Thoracic aorta (tissue), 2 donors: ENCODE data around the gene ARID1B. TPM values are rescaled to one million over a fixed set of nuclear protein-coding genes. Genes with fewer than 3 reads are reported as not detected.

ENCODE experiments used
- ATAC-seq: fragments of 150-250 bp; one replicate; pipeline ENCODE4 v1.8.0; 2017; ENCODE audit warnings: low read depth; ENCODE audit not compliant: insufficient number of reproducible peaks, low FRiP score
- DNase-seq: peaks from one replicate; pipeline ENCODE4 v3.0.0-alpha.2; 2020; ENCODE audit warnings: low spot score
- H3K27ac ChIP-seq, 2 donors: fragments of 200-600 bp; sonication (generic); 1 replicate in 1 of 2; 2 replicates in 1 of 2; pipeline ENCODE4 v1.5.1; 2016; ENCODE audit warnings: mild to moderate bottlenecking in 2 of 2, moderate library complexity in 2 of 2
- H3K27me3 ChIP-seq: fragments of 200-600 bp; sonication (generic); replicated peaks from 2 replicates; pipeline ENCODE4 v1.6.0; 2016; ENCODE audit warnings: mild to moderate bottlenecking; ENCODE audit not compliant: insufficient read depth
- H3K36me3 ChIP-seq: fragments of 200-600 bp; sonication (generic); one replicate; pipeline ENCODE4 v1.5.1; 2016
- H3K4me1 ChIP-seq, 2 donors: fragments of 200-600 bp; sonication (generic); 1 replicate in 1 of 2; 2 replicates in 1 of 2; pipeline versions ENCODE4 v1.5.1 to v1.6.0; 2016; ENCODE audit warnings: low read depth in 2 of 2, mild to moderate bottlenecking in 1 of 2; ENCODE audit not compliant: control insufficient read depth in 1 of 2
- H3K4me3 ChIP-seq: fragments of 200-600 bp; sonication (generic); 2 replicates; pipeline ENCODE4 v1.5.1; 2016; ENCODE audit warnings: mild to moderate bottlenecking
- H3K9me3 ChIP-seq: fragments of 200-600 bp; sonication (generic); 2 replicates; pipeline ENCODE4 v1.5.1; 2016
- total RNA-seq, 2 donors: library from RNA; depleted of rRNA; stranded (reverse); fragments of >200 nt; gene quantifications; one replicate each; pipeline versions ENCODE4 v1.1.0 to v1.2.3, GENCODE V29; 2016
- TF ChIP-seq, protein P1 (sequence below): fragments of 200-600 bp; sonication (generic); IDR thresholded peaks from one replicate; pipeline ENCODE4 v1.5.1; 2019; ENCODE audit warnings: antibody characterized with exemption

Gene ARID1B
- total RNA-seq, 2 donors from 2014 or later = 120 to 158 TPM

DNA sequence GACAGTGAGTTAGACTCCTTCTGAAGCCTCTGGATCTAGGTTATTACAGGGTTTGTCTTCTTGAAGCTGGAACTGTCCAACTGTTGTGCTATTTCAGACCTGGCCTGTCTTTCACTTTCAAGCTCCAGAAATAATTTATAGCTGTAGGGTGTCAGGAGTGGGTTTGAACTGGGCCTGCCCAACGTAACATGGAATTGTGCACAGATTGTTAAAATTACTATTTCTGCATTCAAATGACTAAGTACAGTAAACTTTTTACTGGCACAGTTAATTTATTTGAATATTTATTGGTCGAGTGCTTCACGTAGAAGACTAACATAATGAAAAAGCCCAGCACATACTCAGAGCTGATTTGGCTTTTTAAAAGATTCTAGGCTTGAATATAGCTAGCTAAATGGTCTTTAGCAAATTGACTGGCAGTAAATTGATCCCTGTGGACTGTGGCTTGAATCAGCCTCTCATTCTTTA, 74.3 kb downstream of the ARID1B start:
- Histone ChIP-seq H3K36me3 (no peaks in the 10 kb centered on the region), H3K4me1 (peaks cover 44 to 84% of the 10 kb centered on the region in 2 donors), H3K27ac (peak overlapping the region; percentile 3 to 37), H3K27me3 (no peaks in the 10 kb centered on the region), H3K9me3 (no peaks in the 10 kb centered on the region), H3K4me3 (peak overlapping the region; percentile 41)
- ATAC-seq (no peak), DNase-seq (no peak)
- TF ChIP-seq, protein P1, sequence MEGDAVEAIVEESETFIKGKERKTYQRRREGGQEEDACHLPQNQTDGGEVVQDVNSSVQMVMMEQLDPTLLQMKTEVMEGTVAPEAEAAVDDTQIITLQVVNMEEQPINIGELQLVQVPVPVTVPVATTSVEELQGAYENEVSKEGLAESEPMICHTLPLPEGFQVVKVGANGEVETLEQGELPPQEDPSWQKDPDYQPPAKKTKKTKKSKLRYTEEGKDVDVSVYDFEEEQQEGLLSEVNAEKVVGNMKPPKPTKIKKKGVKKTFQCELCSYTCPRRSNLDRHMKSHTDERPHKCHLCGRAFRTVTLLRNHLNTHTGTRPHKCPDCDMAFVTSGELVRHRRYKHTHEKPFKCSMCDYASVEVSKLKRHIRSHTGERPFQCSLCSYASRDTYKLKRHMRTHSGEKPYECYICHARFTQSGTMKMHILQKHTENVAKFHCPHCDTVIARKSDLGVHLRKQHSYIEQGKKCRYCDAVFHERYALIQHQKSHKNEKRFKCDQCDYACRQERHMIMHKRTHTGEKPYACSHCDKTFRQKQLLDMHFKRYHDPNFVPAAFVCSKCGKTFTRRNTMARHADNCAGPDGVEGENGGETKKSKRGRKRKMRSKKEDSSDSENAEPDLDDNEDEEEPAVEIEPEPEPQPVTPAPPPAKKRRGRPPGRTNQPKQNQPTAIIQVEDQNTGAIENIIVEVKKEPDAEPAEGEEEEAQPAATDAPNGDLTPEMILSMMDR = no peak

DNA sequence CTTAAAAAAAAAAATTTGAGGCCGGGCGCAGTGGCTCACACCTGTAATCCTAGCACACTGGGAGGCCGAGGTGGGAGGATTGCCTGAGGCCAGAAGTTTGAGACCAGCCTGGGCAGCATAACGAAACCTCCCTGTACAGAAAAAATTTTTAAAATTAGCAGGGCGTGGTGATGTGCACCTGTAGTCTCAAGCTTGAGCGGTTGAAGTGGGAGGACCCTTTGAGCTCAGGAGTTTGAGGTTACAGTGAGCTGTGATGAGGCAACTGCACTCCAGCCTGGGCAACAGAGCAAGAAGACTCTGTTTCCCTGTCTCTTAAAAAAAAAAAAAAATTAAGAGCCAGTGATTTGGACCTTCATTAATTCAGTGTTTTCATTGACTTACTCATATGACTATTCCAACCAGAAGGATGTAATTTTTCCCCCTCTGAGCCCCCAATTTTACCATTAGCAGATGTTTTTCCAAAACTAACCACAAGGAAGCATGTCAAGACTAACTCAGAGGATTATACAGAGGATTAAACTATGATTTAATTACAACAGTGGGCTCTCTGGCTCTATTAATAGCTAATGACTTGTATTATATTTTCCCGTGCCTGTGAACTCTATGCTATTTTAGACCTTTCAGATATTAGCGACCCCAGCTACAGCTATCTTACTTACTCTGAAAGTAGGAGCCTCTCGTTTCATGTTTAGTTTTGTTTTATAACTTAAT, 75.1 kb downstream of the ARID1B start:
- Histone ChIP-seq H3K4me1 (peaks cover 38 to 76% of the 10 kb centered on the region in 2 donors), H3K36me3 (no peaks in the 10 kb centered on the region), H3K27ac (peak overlapping the region in 1 of 2 donors; percentile 3), H3K27me3 (no peaks in the 10 kb centered on the region), H3K4me3 (no peak overlapping the region), H3K9me3 (no peaks in the 10 kb centered on the region)
- DNase-seq = no peak
- TF ChIP-seq, protein P1 = no peak
- no peak for ATAC-seq

DNA sequence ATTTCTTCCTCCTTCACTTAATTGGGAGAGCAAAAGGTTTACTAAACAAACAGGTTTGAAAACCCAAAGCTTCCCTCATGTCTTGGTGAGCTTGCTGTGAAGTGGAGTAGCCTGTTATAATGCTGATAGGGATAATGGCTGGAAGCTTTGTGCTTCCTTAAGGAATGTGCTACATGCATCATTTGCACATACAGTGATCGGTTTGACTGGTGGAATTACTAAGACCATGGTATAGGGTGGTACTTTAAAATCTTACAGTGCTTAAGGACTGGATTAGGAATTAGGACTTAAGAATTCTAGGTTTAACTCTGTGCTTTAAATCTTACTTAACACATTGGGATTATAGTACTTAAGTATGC, 75.7 kb downstream of the ARID1B start:
- H3K4me3 ChIP-seq = no peak overlapping the region
- no peaks in the 10 kb centered on the region for H3K27me3 ChIP-seq
- no peaks in the 10 kb centered on the region for H3K9me3 ChIP-seq
- ATAC-seq = no peak
- DNase-seq = no peak
- H3K4me1 ChIP-seq = peaks cover 32 to 70% of the 10 kb centered on the region in 2 donors
- TF ChIP-seq, protein P1 = no peak
- H3K36me3 ChIP-seq = no peaks in the 10 kb centered on the region
- H3K27ac ChIP-seq = no peak overlapping the region

DNA sequence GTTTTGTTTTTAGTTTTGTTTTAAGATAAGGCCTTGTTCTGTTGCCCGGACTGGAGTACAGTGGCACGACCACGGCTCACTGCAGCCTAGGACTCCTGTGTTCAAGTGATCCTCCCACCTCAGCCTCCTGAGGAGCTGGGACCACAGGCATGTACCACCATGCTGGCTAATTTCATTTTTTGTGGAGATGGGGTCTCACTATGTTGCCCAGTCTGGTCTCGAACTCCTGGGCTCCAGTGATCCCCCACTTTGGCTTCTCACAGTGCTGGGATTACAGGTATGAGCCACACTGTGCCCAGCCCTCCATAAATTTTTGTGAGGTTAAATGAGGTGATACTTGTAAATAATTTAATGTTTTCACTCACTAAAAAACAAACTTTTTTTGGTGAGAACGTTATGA, 76.6 kb downstream of the ARID1B start:
- peaks cover 23 to 61% of the 10 kb centered on the region in 2 donors for H3K4me1 ChIP-seq

DNA sequence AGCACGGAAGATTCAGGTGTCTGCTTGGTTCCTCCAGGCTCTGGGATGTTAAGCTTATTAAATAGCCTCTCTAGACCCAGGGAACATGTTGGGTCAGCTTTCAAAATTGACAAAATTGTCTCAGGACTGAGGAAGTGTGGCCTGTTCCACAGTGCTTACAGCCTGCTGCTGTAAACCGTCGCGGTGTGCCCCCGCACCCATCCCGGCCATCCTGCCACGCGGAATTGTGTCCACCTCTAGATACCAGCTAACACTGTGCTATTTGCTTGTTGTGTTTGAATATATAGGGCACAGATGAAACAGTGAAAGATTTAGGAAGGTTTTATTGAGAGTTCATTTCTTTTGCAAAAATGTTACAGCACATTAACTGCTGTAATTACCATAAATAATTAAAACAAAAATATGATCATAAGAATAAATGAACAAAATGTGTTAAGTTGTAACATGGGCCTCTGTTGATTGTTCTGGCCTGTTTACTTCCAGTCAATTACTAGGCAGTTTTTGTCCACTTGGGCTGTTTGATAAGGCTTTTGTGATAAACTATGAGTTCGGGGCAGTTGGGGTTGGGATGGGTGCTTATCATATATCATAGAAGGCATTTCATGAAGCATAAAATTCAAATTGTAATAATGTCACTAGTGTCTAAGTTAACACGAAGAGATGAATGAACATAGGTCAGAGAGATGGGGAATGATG, 77.4 kb downstream of the ARID1B start:
- Histone ChIP-seq H3K36me3 (no peaks in the 10 kb centered on the region), H3K4me3 (no peak overlapping the region), H3K9me3 (no peaks in the 10 kb centered on the region), H3K27ac (no peak overlapping the region), H3K27me3 (no peaks in the 10 kb centered on the region), H3K4me1 (peaks cover 17 to 52% of the 10 kb centered on the region in 2 donors)
- no peak for ATAC-seq
- TF ChIP-seq, protein P1 = no peak
- DNase-seq = no peak

More for the DNA sequence above, 76.6 kb downstream of the ARID1B start:
- H3K9me3 ChIP-seq = no peaks in the 10 kb centered on the region
- no peak for DNase-seq
- H3K36me3 ChIP-seq = no peaks in the 10 kb centered on the region
- TF ChIP-seq, protein P1 = no peak
- H3K27me3 ChIP-seq = no peaks in the 10 kb centered on the region
- no peak for ATAC-seq
- H3K27ac ChIP-seq = no peak overlapping the region
- H3K4me3 ChIP-seq = no peak overlapping the region
